ENCODE data around the gene ZFAND5.

ZFAND5 gene

DNA sequence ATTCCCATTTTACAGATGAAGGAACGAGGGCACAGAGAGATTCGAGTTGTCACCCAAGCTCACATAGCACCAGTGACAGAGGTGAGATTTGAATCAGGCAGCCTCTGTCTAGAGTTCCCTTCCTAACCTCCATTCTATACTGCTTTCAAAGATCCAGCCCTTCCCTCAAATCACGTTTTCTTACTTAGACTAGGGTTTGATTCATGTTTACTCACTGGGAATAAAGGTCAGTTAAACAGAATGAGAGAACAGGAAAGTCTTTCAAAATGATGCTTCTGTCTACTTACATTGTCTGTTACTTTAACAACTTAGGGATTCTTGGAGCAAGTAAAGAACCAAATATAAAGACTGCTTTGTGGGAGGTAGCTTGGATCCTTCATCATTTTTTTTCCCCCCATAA, 40.0 kb downstream of the ZFAND5 start:
- no peak for DNase-seq (ENCODE audit: low spot score)

GRCh38 chr9:72322678-72323077, 42.3 kb downstream of the ZFAND5 start:
- DNase-seq (ENCODE audit: low spot score): no peak

GRCh38 chr9:72322259-72322658, 42.7 kb downstream of the ZFAND5 start:
- no peak for DNase-seq (ENCODE audit: low spot score)

DNA sequence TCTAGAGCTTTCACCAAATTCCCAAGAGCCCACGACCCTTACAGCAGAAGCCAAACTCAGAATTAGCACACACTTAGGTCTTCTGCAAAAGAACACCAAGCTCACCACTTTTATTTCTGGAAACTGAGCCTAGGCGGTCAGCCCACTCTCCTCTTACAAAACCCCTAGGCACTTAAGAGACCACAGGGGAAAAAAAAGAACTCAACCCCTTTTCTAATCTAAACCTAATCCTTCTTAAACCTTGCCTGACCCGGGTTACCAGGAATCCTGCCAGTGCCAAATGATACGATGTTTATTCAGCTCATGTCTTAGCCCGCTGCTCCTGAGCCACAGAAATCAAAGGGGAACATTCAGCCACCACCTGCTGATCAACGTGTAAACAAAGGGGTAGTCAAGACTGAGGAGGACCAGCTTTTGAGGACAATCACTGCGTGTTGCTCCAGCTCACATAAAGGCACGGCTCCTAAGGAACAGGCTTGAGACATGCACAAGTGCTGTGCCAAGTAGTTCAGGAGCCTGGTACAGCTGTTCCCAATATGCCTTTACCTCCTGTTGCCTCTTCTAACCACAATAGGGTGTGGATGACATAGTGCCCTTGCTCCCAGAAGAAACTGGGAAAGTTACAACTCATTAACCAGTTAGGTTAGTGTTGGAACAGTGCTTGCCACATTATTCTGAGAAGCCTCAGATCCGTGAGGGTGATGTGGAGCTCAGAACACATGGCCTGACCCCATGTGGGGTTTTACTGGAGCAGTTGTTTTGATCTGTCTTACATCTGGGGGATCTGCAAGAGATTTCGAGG, 49.3 kb downstream of the ZFAND5 start:
- peak; percentile 66 for DNase-seq (ENCODE audit: low spot score)

DNA sequence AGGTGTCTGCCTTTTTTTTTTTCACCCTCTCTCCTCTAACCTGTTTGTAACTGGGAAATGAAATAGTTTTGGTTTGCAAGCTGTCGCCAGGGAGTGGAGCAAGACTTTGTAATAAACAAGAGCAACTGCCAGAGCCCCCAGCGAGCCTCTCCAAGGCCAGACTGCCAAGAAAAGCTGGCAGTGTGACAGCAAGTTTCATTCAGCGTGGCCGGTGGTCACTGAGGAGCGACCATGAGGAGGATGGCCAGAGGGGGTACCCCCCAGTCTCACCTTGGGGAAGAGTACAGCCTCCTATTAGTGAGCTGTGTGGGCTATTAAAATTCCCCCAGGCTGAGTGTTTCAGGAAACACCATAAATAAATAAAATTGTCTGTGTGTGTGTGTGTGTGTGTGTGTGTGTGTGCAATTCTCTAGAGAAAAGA, 49.9 kb downstream of the ZFAND5 start:
- peak; percentile 61 for DNase-seq (ENCODE audit: low spot score)

DNA sequence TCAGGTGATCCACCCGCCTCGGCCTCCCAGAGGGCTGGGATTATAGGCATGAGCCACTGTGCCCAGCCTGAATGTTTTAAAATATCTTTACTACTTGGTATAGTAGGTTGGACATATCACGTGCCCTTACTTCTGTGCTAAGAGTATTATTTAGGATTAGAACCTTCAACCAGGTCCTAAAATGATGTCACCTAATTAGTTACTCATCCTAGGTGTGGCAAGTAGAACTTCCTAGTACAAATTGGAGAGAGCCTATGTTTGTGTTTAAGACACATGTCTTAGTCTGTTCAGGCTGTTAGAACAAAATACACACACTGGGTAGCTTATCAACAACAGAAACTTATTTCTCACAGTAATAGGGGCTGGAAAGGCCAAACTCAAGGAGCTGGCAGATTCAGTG, 51.5 kb downstream of the ZFAND5 start:
- DNase-seq (ENCODE audit: low spot score): no peak

- no peak for DNase-seq (ENCODE audit: low spot score)
These were observed 52.5 kb downstream of the ZFAND5 start for GRCh38 chr9:72312386-72312987.

- DNase-seq (ENCODE audit: low spot score): no peak
These were observed 55.5 kb downstream of the ZFAND5 start for GRCh38 chr9:72309364-72310133.

DNA sequence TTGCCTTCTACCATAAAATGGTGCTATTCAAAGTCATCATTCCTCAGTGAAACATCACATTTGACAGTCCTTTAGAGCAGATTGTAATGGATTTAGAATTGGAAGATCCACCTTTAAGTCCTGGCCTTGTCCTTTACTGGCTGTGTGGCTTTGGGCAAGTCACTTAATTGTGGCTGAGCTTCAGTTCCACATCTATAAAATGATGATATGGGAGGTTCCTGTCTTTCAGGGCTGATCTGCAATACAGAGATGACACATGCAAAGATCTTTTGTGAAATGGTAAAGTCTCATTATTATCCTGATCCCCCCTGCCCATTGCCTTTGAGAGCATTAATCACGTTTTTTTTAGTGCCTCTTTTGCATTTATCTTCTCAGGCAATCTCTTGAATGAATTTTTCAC, 58.2 kb downstream of the ZFAND5 start:
- DNase-seq (ENCODE audit: low spot score): no peak

DNA sequence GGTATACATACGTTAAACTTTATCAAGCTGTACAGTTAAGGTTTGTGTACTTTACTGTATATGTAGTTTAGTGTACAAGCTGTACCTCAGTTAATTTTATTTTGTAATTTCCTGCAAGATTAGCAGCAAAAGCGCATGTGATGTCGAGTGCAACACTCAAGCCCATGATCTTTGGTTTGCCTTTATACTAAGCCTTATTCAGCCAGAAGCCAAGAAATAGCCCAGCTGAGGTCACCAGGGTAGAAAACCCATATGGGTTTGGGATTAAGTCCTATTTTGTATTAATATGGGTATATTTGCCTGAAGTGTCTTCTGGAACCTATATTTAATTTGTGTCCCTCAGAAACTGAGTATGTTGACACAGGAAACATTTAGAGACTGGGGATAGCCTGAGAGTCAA, 59.3 kb downstream of the ZFAND5 start:
- no peak for DNase-seq (ENCODE audit: low spot score)

DNA sequence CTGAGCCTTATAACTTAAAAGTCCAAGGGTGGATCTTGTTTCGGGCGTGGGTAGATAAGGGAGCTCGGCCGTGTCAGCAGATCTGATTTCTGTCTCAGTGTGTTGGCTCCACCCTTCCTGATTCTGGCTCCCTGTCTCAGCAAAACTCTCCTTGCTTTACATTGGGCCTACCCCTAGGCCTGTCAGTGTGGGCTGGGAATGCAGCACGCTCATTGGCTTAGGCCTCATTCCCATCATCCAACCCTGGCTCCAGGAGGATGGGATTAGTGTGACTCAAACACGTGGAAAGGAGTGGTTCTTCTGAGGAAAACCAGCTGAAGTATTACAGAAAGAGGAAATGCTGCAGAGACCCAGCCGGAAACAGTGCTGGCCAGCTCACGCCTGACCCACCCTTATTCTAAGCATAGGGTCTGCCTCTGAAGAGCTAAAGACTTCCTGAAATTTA, 59.9 kb downstream of the ZFAND5 start:
- DNase-seq (ENCODE audit: low spot score): peak; percentile 91

- DNase-seq (ENCODE audit: low spot score): no peak
These were observed 60.5 kb downstream of the ZFAND5 start for GRCh38 chr9:72304538-72304937.
